SU-DHL-6 (cell line): ENCODE measurements around the gene ESR1.

Source experiments
- H2AFZ ChIP-seq: fragments of 200-600 bp; sonication (generic); 2 replicates; pipeline ENCODE4 v1.6.1; 2014; ENCODE audit warnings: low read depth, mild to moderate bottlenecking, moderate library complexity, mixed read lengths, antibody characterized with exemption, low read length; ENCODE audit not compliant: severe bottlenecking
- H3F3A ChIP-seq: fragments of 200-600 bp; shearing (Covaris generic); 2 replicates; pipeline ENCODE4 v1.6.0; 2016; ENCODE audit warnings: antibody characterized with exemption, mild to moderate bottlenecking; ENCODE audit not compliant: insufficient read depth
- H3K27ac ChIP-seq: fragments of 200-600 bp; sonication (generic); 2 replicates; pipeline ENCODE4 v1.5.1; 2016; ENCODE audit warnings: low read depth, mild to moderate bottlenecking, low read length, moderate library complexity, mixed read lengths
- H3K27me3 ChIP-seq: fragments of 200-600 bp; sonication (generic), shearing (Covaris generic); 2 replicates; pipeline ENCODE4 v1.6.0; 2014; ENCODE audit warnings: mild to moderate bottlenecking, low read length
- H3K36me3 ChIP-seq: fragments of 200-600 bp; sonication (generic); 2 replicates; pipeline ENCODE4 v1.6.1; 2014; ENCODE audit warnings: mild to moderate bottlenecking, low read length, mixed read lengths
- H3K4me2 ChIP-seq: fragments of 300-600, 200-600 bp; shearing (Covaris generic), sonication (generic); 2 replicates; pipeline ENCODE4 v1.6.0; 2014; ENCODE audit warnings: low read length, low read depth, mild to moderate bottlenecking; ENCODE audit not compliant: poor library complexity, severe bottlenecking
- H3K4me3 ChIP-seq: fragments of 200-600 bp; sonication (generic); 2 replicates; pipeline ENCODE4 v1.5.1; 2014; ENCODE audit warnings: antibody characterized with exemption, low read length, mild to moderate bottlenecking, mixed read lengths; ENCODE audit not compliant: insufficient read depth, poor library complexity, severe bottlenecking
- H3K79me2 ChIP-seq: fragments of 200-600 bp; sonication (generic); 2 replicates; pipeline ENCODE4 v1.6.1; 2014; ENCODE audit warnings: mild to moderate bottlenecking, low read length, moderate library complexity; ENCODE audit not compliant: insufficient read depth
- H3K9ac ChIP-seq: fragments of 200-600 bp; sonication (generic); 2 replicates; pipeline ENCODE4 v1.7.0; 2014; ENCODE audit warnings: mild to moderate bottlenecking, low read length
- H3K9me2 ChIP-seq: fragments of 200-600 bp; sonication (generic); replicated peaks from 2 replicates; pipeline ENCODE4 v1.6.1; 2014; ENCODE audit warnings: low read length; ENCODE audit not compliant: insufficient read depth
- H3K9me3 ChIP-seq: fragments of 200-600 bp; sonication (generic); 2 replicates; pipeline ENCODE4 v1.6.1; 2014; ENCODE audit warnings: low read length, mixed read lengths; ENCODE audit not compliant: insufficient read depth
- H4K20me1 ChIP-seq: fragments of 200-600 bp; sonication (generic); 2 replicates; pipeline ENCODE4 v1.6.1; 2014; ENCODE audit warnings: low read depth, mild to moderate bottlenecking, antibody characterized with exemption, low read length, moderate library complexity, mixed read lengths
- CTCF ChIP-seq: fragments of 200-600 bp; sonication (generic); IDR thresholded peaks from one replicate; pipeline ENCODE4 v1.5.1; 2017; ENCODE audit warnings: antibody characterized with exemption, mild to moderate bottlenecking, low read length, moderate library complexity; ENCODE audit not compliant: insufficient read depth, poor library complexity, severe bottlenecking
- EZH2phosphoT487 ChIP-seq: fragments of 200-600 bp; sonication (generic), shearing (Covaris generic); conservative IDR thresholded peaks from 2 replicates; pipeline ENCODE4 v1.6.1; 2018; ENCODE audit warnings: mild to moderate bottlenecking, antibody characterized with exemption, low read length, moderate library complexity, mixed read lengths

ESR1 gene

GRCh38 chr6:152059909-152060308, 252.4 kb downstream of the ESR1 start:
- Histone ChIP-seq H2AFZ (no peak overlapping the region), H3K79me2 (no peaks in the 10 kb centered on the region), H4K20me1 (no peaks in the 10 kb centered on the region), H3K9me3 (no peaks in the 10 kb centered on the region), H3K4me2 (no peak overlapping the region), H3K27ac (no peak overlapping the region), H3K9me2 (no peaks in the 10 kb centered on the region), H3K27me3 (no peaks in the 10 kb centered on the region), H3K9ac (no peak overlapping the region), H3K36me3 (no peaks in the 10 kb centered on the region), H3F3A (no peaks in the 10 kb centered on the region), H3K4me3 (no peak overlapping the region)
- no peak for TF ChIP-seq EZH2phosphoT487
- TF ChIP-seq CTCF = no peak

GRCh38 chr6:152062476-152062875, 255.0 kb downstream of the ESR1 start:
- no peak for TF ChIP-seq CTCF
- Histone ChIP-seq H2AFZ (no peak overlapping the region), H3K9me2 (no peaks in the 10 kb centered on the region), H3K27me3 (no peaks in the 10 kb centered on the region), H3K9me3 (no peaks in the 10 kb centered on the region), H3F3A (no peaks in the 10 kb centered on the region), H3K36me3 (no peaks in the 10 kb centered on the region), H4K20me1 (no peaks in the 10 kb centered on the region), H3K4me3 (no peak overlapping the region), H3K79me2 (no peaks in the 10 kb centered on the region), H3K27ac (no peak overlapping the region), H3K4me2 (no peak overlapping the region), H3K9ac (no peak overlapping the region)

- Histone ChIP-seq H4K20me1 (no peaks in the 10 kb centered on the region), H3K4me2 (no peak overlapping the region), H3K9me2 (no peaks in the 10 kb centered on the region), H3K79me2 (no peaks in the 10 kb centered on the region), H3K27ac (no peak overlapping the region), H3K9me3 (no peaks in the 10 kb centered on the region), H3K36me3 (no peaks in the 10 kb centered on the region), H3K4me3 (no peak overlapping the region), H3K9ac (no peak overlapping the region), H3F3A (no peaks in the 10 kb centered on the region), H2AFZ (no peak overlapping the region), H3K27me3 (no peaks in the 10 kb centered on the region)
- TF ChIP-seq EZH2phosphoT487 = no peak
- TF ChIP-seq CTCF = no peak
Observed at GRCh38 chr6:152063170-152063921, 255.9 kb downstream of the ESR1 start.
